Putamen (tissue), 1 donor: Measurements from ENCODE around the gene HMG20B.
A peak's percentile ranks its signal among the peaks of the same experiment; 100 is the strongest.

Source experiments
- DNase-seq: peaks from one replicate; pipeline ENCODE4 v3.0.0-alpha.2; 2016; ENCODE audit warnings: low spot score

Gene HMG20B

GRCh38 chr19:3607303-3608078 lies 34.7 kb downstream of the HMG20B start:
- DNase-seq: no peak

GRCh38 chr19:3608079-3608641 lies 35.4 kb downstream of the HMG20B start:
- no peak for DNase-seq

GRCh38 chr19:3608750-3609322 lies 36.1 kb downstream of the HMG20B start:
- DNase-seq: no peak

GRCh38 chr19:3609779-3610719 lies 37.3 kb downstream of the HMG20B start:
- DNase-seq: no peak

GRCh38 chr19:3610745-3611717 lies 38.3 kb downstream of the HMG20B start:
- DNase-seq: no peak

GRCh38 chr19:3611841-3612240 lies 39.1 kb downstream of the HMG20B start:
- no peak for DNase-seq

GRCh38 chr19:3612330-3612729 lies 39.6 kb downstream of the HMG20B start:
- no peak for DNase-seq

- no peak for DNase-seq
Observed at GRCh38 chr19:3612901-3613741, 40.4 kb downstream of the HMG20B start.

GRCh38 chr19:3613818-3614661 lies 41.3 kb downstream of the HMG20B start:
- DNase-seq: no peak

GRCh38 chr19:3614858-3615505 lies 42.2 kb downstream of the HMG20B start:
- no peak for DNase-seq

GRCh38 chr19:3615524-3616135 lies 42.9 kb downstream of the HMG20B start:
- DNase-seq: no peak

GRCh38 chr19:3617463-3617862 lies 44.7 kb downstream of the HMG20B start:
- DNase-seq: no peak

GRCh38 chr19:3618144-3618810 lies 45.5 kb downstream of the HMG20B start:
- DNase-seq: peak; percentile 26

- DNase-seq: no peak
Observed at GRCh38 chr19:3618811-3619630, 46.3 kb downstream of the HMG20B start.

- DNase-seq: no peak
Observed at GRCh38 chr19:3619631-3620012, 46.9 kb downstream of the HMG20B start.

GRCh38 chr19:3620145-3620816 lies 47.5 kb downstream of the HMG20B start:
- no peak for DNase-seq
